Measurements from ENCODE around the gene KAT5. TPM values are rescaled to one million over a fixed set of nuclear protein-coding genes. Genes with fewer than 3 reads are reported as not detected.

The KAT5 gene
- total RNA-seq, 4 donors from 2014 or later: 49.7 to 84.9 (median 81.6) TPM

- H3K4me3 ChIP-seq: no peak overlapping the region
- TF ChIP-seq EP300 (IDR thresholded peaks at IDR 0.05) (no peak), POLR2AphosphoS5 (IDR thresholded peaks at IDR 0.05) (no peak), POLR2A (IDR thresholded peaks at IDR 0.05) (no peak), CTCF (IDR thresholded peaks at IDR 0.05) (no peak)
- H3K9me3 ChIP-seq: no peaks in the 10 kb centered on the region
- no peaks in the 10 kb centered on the region for H3K27me3 ChIP-seq
- H3K27ac ChIP-seq: no peak overlapping the region
- H3K36me3 ChIP-seq: no peaks in the 10 kb centered on the region
- peaks cover 0 to 9% (median 0%) of the 10 kb centered on the region in 3 donors for H3K4me1 ChIP-seq
- 47 to 62% methylated on average over 5 to 7 of the region's 12 CpGs for WGBS, 2 donors (ENCODE audit: low coverage in 1 of 2)
- ATAC-seq: no peak
These were observed 16.4 kb upstream of the KAT5 start for GRCh38 chr11:65695459-65696241.

GRCh38 chr11:65696802-65697552 lies 15.1 kb upstream of the KAT5 start:
- Histone ChIP-seq H3K27ac (no peak overlapping the region), H3K36me3 (no peaks in the 10 kb centered on the region), H3K27me3 (no peaks in the 10 kb centered on the region), H3K4me3 (no peak overlapping the region), H3K4me1 (peaks cover 0 to 9% (median 0%) of the 10 kb centered on the region in 3 donors), H3K9me3 (no peaks in the 10 kb centered on the region)
- ATAC-seq: no peak
- 80% methylated on average over 1 of the region's 5 CpGs; no CpG with 5 or more reads in 1 of the 2 donors for WGBS, 2 donors (ENCODE audit: low coverage in 1 of 2)
- no peak for TF ChIP-seq POLR2A (IDR thresholded peaks at IDR 0.05)
- no peak for TF ChIP-seq EP300 (IDR thresholded peaks at IDR 0.05)
- no peak for TF ChIP-seq POLR2AphosphoS5 (IDR thresholded peaks at IDR 0.05)
- TF ChIP-seq CTCF (IDR thresholded peaks at IDR 0.05): no peak

- peaks cover under 1% of the 10 kb centered on the region for H3K27me3 ChIP-seq
- no peak overlapping the region for H3K4me3 ChIP-seq
- WGBS, 2 donors (ENCODE audit: low coverage in 1 of 2): 25 to 50% methylated on average over 2 to 5 of the region's 8 CpGs
- TF ChIP-seq POLR2AphosphoS5 (IDR thresholded peaks at IDR 0.05) (no peak), POLR2A (IDR thresholded peaks at IDR 0.05) (no peak)
- H3K9me3 ChIP-seq: no peaks in the 10 kb centered on the region
- H3K27ac ChIP-seq: no peak overlapping the region
- no peaks in the 10 kb centered on the region for H3K36me3 ChIP-seq
- H3K4me1 ChIP-seq: peaks cover 0 to 9% (median 0%) of the 10 kb centered on the region in 3 donors
- ATAC-seq: no peak
These were observed 13.8 kb upstream of the KAT5 start for GRCh38 chr11:65698205-65698604.

- ATAC-seq: no peak
- Histone ChIP-seq H3K4me1 (peaks cover 0 to 9% (median 0%) of the 10 kb centered on the region in 3 donors), H3K36me3 (no peaks in the 10 kb centered on the region), H3K9me3 (no peaks in the 10 kb centered on the region), H3K4me3 (no peak overlapping the region), H3K27me3 (peaks cover 12% of the 10 kb centered on the region), H3K27ac (no peak overlapping the region)
- WGBS, 2 donors (ENCODE audit: low coverage in 1 of 2): no CpG with 5 or more reads among the region's 7 CpGs
- TF ChIP-seq POLR2AphosphoS5 (IDR thresholded peaks at IDR 0.05) (no peak), CTCF (IDR thresholded peaks at IDR 0.05) (no peak), EP300 (IDR thresholded peaks at IDR 0.05) (no peak), POLR2A (IDR thresholded peaks at IDR 0.05) (no peak)
These were observed 12.7 kb upstream of the KAT5 start for GRCh38 chr11:65699306-65699705.

GRCh38 chr11:65700399-65700798 lies 11.7 kb upstream of the KAT5 start:
- no peak for ATAC-seq
- H3K4me1 ChIP-seq: peaks cover 0 to 8% (median 0%) of the 10 kb centered on the region in 3 donors
- H3K9me3 ChIP-seq: no peaks in the 10 kb centered on the region
- no peaks in the 10 kb centered on the region for H3K36me3 ChIP-seq
- H3K27ac ChIP-seq: no peak overlapping the region
- H3K4me3 ChIP-seq: no peak overlapping the region
- peaks cover 13% of the 10 kb centered on the region for H3K27me3 ChIP-seq
- TF ChIP-seq EP300 (IDR thresholded peaks at IDR 0.05): no peak
- no peak for TF ChIP-seq CTCF (IDR thresholded peaks at IDR 0.05)
- no peak for TF ChIP-seq POLR2A (IDR thresholded peaks at IDR 0.05)
- no peak for TF ChIP-seq POLR2AphosphoS5 (IDR thresholded peaks at IDR 0.05)
- 66 to 78% methylated on average over 1 to 3 of the region's 3 CpGs for WGBS, 2 donors (ENCODE audit: low coverage in 1 of 2)
